ENCODE results near the gene UTP20.
A peak's percentile ranks its signal among the peaks of the same experiment; 100 is the strongest.

UTP20 gene

DNA sequence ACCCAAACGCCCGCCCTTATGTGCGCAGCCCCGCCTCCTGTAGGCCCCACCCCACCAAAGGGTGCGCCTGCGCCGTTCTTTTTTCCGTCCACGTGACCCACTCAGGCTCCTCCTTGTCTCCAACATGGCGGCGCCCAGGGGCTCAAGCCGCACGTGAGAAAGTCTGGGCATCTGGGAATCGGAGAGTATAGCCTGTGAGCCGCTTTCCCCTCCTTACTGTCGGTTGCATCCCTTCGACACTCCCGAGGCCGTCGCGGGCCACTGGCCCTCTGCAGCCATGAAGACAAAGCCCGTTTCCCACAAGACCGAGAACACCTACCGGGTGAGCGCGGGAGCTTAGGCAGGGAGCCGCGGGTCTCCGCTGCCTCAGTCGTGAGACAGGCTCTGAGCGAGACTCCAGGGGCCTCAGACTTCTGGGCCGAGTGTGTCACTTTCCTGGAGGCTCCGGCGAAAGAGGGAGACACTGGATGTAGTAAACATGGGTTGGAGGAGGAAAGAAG, at the start of gene UTP20:
Gene UTP20, plus strand, starts transcription at position 100 of the 500 bp plus-strand sequence. Its CDS starts 178 bp downstream, at position 278.
- H3K36me3 ChIP-seq (ENCODE audit: insufficient read depth, low read length) = peaks cover 29% of the 10 kb centered on the region
- peak; percentile 90 for DNase-seq
- peak within 1 kb of the TSS; percentile 96 for H3K4me2 ChIP-seq (ENCODE audit: insufficient read depth, low read length)
- H3K9me3 ChIP-seq (ENCODE audit: insufficient read depth, low read length, severe bottlenecking) = no peaks in the 10 kb centered on the region
- peak within 1 kb of the TSS; percentile 74 for H3K27ac ChIP-seq (ENCODE audit: low read length)
- H3K9ac ChIP-seq (ENCODE audit: low read depth, low read length) = peak within 1 kb of the TSS; percentile 71
- peaks cover 7% of the 10 kb centered on the region for H3K27me3 ChIP-seq (ENCODE audit: insufficient read depth, low read length, poor library complexity)
- peaks cover 22% of the 10 kb centered on the region; the same call in 1 of the 2 replicates for H3K4me1 ChIP-seq (ENCODE audit: insufficient read depth, low read length)
- peak within 1 kb of the TSS; percentile 100 for H2AFZ ChIP-seq (ENCODE audit: low read depth, low read length)
- no peaks in the 10 kb centered on the region for H4K20me1 ChIP-seq (ENCODE audit: insufficient read depth, low read length)
- no peak for TF ChIP-seq EZH2 (IDR thresholded peaks at IDR 0.05; ENCODE audit: borderline replicate concordance, low read depth, low read length, severe bottlenecking)
- TF ChIP-seq, protein P1, sequence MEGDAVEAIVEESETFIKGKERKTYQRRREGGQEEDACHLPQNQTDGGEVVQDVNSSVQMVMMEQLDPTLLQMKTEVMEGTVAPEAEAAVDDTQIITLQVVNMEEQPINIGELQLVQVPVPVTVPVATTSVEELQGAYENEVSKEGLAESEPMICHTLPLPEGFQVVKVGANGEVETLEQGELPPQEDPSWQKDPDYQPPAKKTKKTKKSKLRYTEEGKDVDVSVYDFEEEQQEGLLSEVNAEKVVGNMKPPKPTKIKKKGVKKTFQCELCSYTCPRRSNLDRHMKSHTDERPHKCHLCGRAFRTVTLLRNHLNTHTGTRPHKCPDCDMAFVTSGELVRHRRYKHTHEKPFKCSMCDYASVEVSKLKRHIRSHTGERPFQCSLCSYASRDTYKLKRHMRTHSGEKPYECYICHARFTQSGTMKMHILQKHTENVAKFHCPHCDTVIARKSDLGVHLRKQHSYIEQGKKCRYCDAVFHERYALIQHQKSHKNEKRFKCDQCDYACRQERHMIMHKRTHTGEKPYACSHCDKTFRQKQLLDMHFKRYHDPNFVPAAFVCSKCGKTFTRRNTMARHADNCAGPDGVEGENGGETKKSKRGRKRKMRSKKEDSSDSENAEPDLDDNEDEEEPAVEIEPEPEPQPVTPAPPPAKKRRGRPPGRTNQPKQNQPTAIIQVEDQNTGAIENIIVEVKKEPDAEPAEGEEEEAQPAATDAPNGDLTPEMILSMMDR (IDR thresholded peaks at IDR 0.05; ENCODE audit: borderline replicate concordance, extremely low read depth, low read length, poor library complexity, severe bottlenecking) = no peak
- peak within 1 kb of the TSS; percentile 97 to 100 for H3K4me3 ChIP-seq (ENCODE audit: low read depth in 1 of 2, low read length in 2 of 2)
- peak; percentile 97 for ATAC-seq (ENCODE audit: insufficient read depth, low read depth)
- peaks cover 28% of the 10 kb centered on the region for H3K79me2 ChIP-seq (ENCODE audit: insufficient read depth, low read length)

DNA sequence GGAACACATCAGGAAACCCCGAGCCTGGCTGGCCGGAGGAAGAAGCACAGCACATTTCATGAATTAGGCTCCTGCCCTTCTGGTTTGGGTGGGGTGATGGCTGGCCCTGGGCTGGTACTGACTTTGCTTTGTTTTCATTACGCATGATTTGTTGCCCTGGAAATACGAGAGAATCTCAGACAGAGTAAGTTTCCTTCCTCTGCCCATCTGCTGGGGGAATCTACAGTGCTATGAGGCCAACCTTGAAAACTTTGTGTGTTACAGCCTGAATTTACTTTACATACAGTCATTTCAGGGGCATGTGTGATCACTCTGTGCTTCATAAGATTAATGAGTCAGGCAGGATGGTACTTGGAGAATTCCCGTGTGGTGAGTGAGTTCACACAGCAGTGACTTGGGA, 49.4 kb upstream of the UTP20 start:
- Histone ChIP-seq H3K4me2 (ENCODE audit: insufficient read depth, low read length) (no peak overlapping the region), H3K27ac (ENCODE audit: low read length) (no peak overlapping the region), H3K9me3 (ENCODE audit: insufficient read depth, low read length, severe bottlenecking) (no peaks in the 10 kb centered on the region), H3K36me3 (ENCODE audit: insufficient read depth, low read length) (no peaks in the 10 kb centered on the region), H3K79me2 (ENCODE audit: insufficient read depth, low read length) (no peaks in the 10 kb centered on the region), H3K9ac (ENCODE audit: low read depth, low read length) (no peak overlapping the region), H4K20me1 (ENCODE audit: insufficient read depth, low read length) (no peaks in the 10 kb centered on the region), H3K4me3 (ENCODE audit: low read depth in 1 of 2, low read length in 2 of 2) (no peak overlapping the region), H3K4me1 (ENCODE audit: insufficient read depth, low read length) (no peaks in the 10 kb centered on the region), H3K27me3 (ENCODE audit: insufficient read depth, low read length, poor library complexity) (peaks cover 4% of the 10 kb centered on the region), H2AFZ (ENCODE audit: low read depth, low read length) (no peak overlapping the region)
- no peak for DNase-seq
- ATAC-seq (ENCODE audit: insufficient read depth, low read depth) = no peak
- TF ChIP-seq, protein P1 (IDR thresholded peaks at IDR 0.05; ENCODE audit: borderline replicate concordance, extremely low read depth, low read length, poor library complexity, severe bottlenecking) = no peak
- no peak for TF ChIP-seq EZH2 (IDR thresholded peaks at IDR 0.05; ENCODE audit: borderline replicate concordance, low read depth, low read length, severe bottlenecking)

DNA sequence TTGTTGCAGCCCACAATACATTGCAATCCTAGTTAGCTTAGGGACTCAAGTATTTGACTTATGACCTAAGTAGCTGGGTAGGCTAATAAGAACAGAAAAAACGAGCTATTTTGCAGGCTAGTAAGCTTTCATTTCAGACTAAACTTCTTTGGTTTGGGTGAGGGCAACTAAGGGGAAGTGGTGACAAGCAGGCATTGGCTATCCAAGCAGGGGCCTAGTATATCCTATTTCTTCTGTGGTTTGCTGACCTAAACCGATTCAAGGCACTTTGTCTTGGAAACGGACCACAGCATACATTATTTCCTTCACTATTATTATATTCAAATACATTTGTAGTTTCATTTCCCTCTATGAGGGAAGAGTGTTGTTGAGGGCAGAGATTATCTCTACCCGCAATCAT, 48.3 kb upstream of the UTP20 start:
- Histone ChIP-seq H3K4me2 (ENCODE audit: insufficient read depth, low read length) (no peak overlapping the region), H3K36me3 (ENCODE audit: insufficient read depth, low read length) (no peaks in the 10 kb centered on the region), H3K4me3 (ENCODE audit: low read depth in 1 of 2, low read length in 2 of 2) (no peak overlapping the region), H2AFZ (ENCODE audit: low read depth, low read length) (no peak overlapping the region), H3K27ac (ENCODE audit: low read length) (no peak overlapping the region), H3K9ac (ENCODE audit: low read depth, low read length) (no peak overlapping the region), H3K27me3 (ENCODE audit: insufficient read depth, low read length, poor library complexity) (peaks cover 1% of the 10 kb centered on the region), H3K4me1 (ENCODE audit: insufficient read depth, low read length) (no peaks in the 10 kb centered on the region), H3K79me2 (ENCODE audit: insufficient read depth, low read length) (no peaks in the 10 kb centered on the region), H3K9me3 (ENCODE audit: insufficient read depth, low read length, severe bottlenecking) (no peaks in the 10 kb centered on the region), H4K20me1 (ENCODE audit: insufficient read depth, low read length) (no peaks in the 10 kb centered on the region)
- no peak for TF ChIP-seq EZH2 (IDR thresholded peaks at IDR 0.05; ENCODE audit: borderline replicate concordance, low read depth, low read length, severe bottlenecking)
- TF ChIP-seq, protein P1 (IDR thresholded peaks at IDR 0.05; ENCODE audit: borderline replicate concordance, extremely low read depth, low read length, poor library complexity, severe bottlenecking) = no peak
- DNase-seq (no peak), ATAC-seq (ENCODE audit: insufficient read depth, low read depth) (no peak)
